NCI-H510A treated with DMSO at 0.1 percent for 48 hours (cell line): ENCODE results near the gene CDK19.
"Not testable (repeated sequence)": the region's sequence is repeated elsewhere in the genome, so short reads cannot be mapped to it uniquely, and the experiment has no call there.

Source experiments
- DNase-seq: peaks from one replicate; lab custom pipeline; 2025; lab: John Stamatoyannopoulos, UW

CDK19 gene

GRCh38 chr6:110620065-110620464 lies 195.2 kb downstream of the CDK19 start:
- DNase-seq: no peak

- DNase-seq: no peak
These were observed 195.9 kb downstream of the CDK19 start for GRCh38 chr6:110619275-110619908.

- no peak for DNase-seq
These were observed 196.5 kb downstream of the CDK19 start for GRCh38 chr6:110618591-110619267.

- no peak for DNase-seq
These were observed 198.2 kb downstream of the CDK19 start for GRCh38 chr6:110617057-110617456.

- no peak for DNase-seq
These were observed 199.5 kb downstream of the CDK19 start for GRCh38 chr6:110615722-110616121.

- DNase-seq: no peak
These were observed 200.7 kb downstream of the CDK19 start for GRCh38 chr6:110614586-110614985.

- DNase-seq: no peak
These were observed 201.2 kb downstream of the CDK19 start for GRCh38 chr6:110614106-110614505.

- DNase-seq: no peak
These were observed 201.9 kb downstream of the CDK19 start for GRCh38 chr6:110613356-110613755.

GRCh38 chr6:110612298-110612697 lies 203.0 kb downstream of the CDK19 start:
- DNase-seq: no peak

- no peak for DNase-seq
These were observed 206.2 kb downstream of the CDK19 start for GRCh38 chr6:110609101-110609500.

GRCh38 chr6:110608151-110608550 lies 207.1 kb downstream of the CDK19 start:
- DNase-seq: no peak

GRCh38 chr6:110606151-110606550 lies 209.1 kb downstream of the CDK19 start:
- no peak for DNase-seq

- not testable (repeated sequence) for DNase-seq
These were observed 214.6 kb downstream of the CDK19 start for GRCh38 chr6:110600640-110601039.

GRCh38 chr6:110597761-110598160 lies 217.5 kb downstream of the CDK19 start:
- DNase-seq: no peak

- no peak for DNase-seq
These were observed 218.9 kb downstream of the CDK19 start for GRCh38 chr6:110596354-110596753.

- no peak for DNase-seq
These were observed 220.2 kb downstream of the CDK19 start for GRCh38 chr6:110595112-110595511.

GRCh38 chr6:110593637-110594036 lies 221.6 kb downstream of the CDK19 start:
- no peak for DNase-seq

GRCh38 chr6:110592765-110593164 lies 222.5 kb downstream of the CDK19 start:
- no peak for DNase-seq

GRCh38 chr6:110590821-110591351 lies 224.4 kb downstream of the CDK19 start:
- DNase-seq: no peak

GRCh38 chr6:110589865-110590513 lies 225.3 kb downstream of the CDK19 start:
- DNase-seq: no peak

GRCh38 chr6:110587328-110587727 lies 227.9 kb downstream of the CDK19 start:
- DNase-seq: no peak

- no peak for DNase-seq
These were observed 233.6 kb downstream of the CDK19 start for GRCh38 chr6:110581679-110582078.

- not testable (repeated sequence) for DNase-seq
These were observed 237.6 kb downstream of the CDK19 start for GRCh38 chr6:110577596-110578167.
